Thyroid gland (tissue), 4 donors: Measurements from ENCODE around the gene THSD7B. TPM values are rescaled to one million over a fixed set of nuclear protein-coding genes. Genes with fewer than 3 reads are reported as not detected.

Experiments used
- DNase-seq, 2 donors: peaks; one replicate each; pipeline ENCODE4 v3.0.0-alpha.2; 2019
- H3K27ac ChIP-seq, 3 donors: fragments of 200-600 bp; sonication (generic); 1 replicate in 2 of 3; 2 replicates in 1 of 3; pipeline ENCODE4 v1.5.1; 2016 to 2019; ENCODE audit warnings: mild to moderate bottlenecking in 1 of 3, moderate library complexity in 1 of 3
- H3K27me3 ChIP-seq: fragments of 200-600 bp; sonication (generic); one replicate; pipeline ENCODE4 v1.5.1; 2019
- H3K36me3 ChIP-seq, 2 donors: fragments of 200-600 bp; sonication (generic); one replicate each; pipeline ENCODE4 v1.5.1; 2016 to 2019
- H3K4me1 ChIP-seq, 2 donors: fragments of 200-600 bp; sonication (generic); one replicate each; pipeline ENCODE4 v1.5.1; 2017 to 2019
- H3K4me3 ChIP-seq, 3 donors: fragments of 200-600 bp; sonication (generic); replicated peaks in 1 of 3; 1 replicate in 2 of 3; 2 replicates in 1 of 3; pipeline ENCODE4 v1.5.1; 2016; ENCODE audit warnings: mild to moderate bottlenecking in 1 of 3
- H3K9me3 ChIP-seq: fragments of 200-600 bp; sonication (generic); one replicate; pipeline ENCODE4 v1.5.1; 2017
- POLR2A ChIP-seq, 2 donors: fragments of 450-650 bp; IDR thresholded peaks; one replicate each; pipeline ENCODE4 v1.6.1; 2017; ENCODE audit warnings: antibody characterized with exemption in 2 of 2, mild to moderate bottlenecking in 2 of 2, moderate library complexity in 1 of 2
- WGBS, 2 donors: methylation state at CpG; one replicate each; pipeline ENCODE4 v1.1.5; 2017; 5-methylcytosine and 5-hydroxymethylcytosine counted together
- intact Hi-C: fragments of 100-400 bp; cut with DNase I; formaldehyde crosslinking; loops from one replicate; pipeline ENCODE4 v1.15.1; 2023
- total RNA-seq, 4 donors: library from RNA; depleted of rRNA; stranded (reverse); fragments of >200 nt; gene quantifications; one replicate each; pipeline ENCODE4 v1.2.3, GENCODE V29; 2016
- TF ChIP-seq, protein P1 (sequence below), 6 experiments: fragments of 200-600 bp in 3 of 6; fragments of 450-650 bp in 3 of 6; sonication (generic) in 3 of 6; IDR thresholded peaks; one replicate each; pipeline ENCODE4 v1.5.1; 2016 to 2019; ENCODE audit warnings: antibody characterized with exemption in 6 of 6, mild to moderate bottlenecking in 2 of 6, inconsistent platforms in 1 of 6, moderate library complexity in 1 of 6

The THSD7B gene
- total RNA-seq, 4 donors from 2014 or later, result 0.29 to 1.2 (median 0.92) TPM

DNA sequence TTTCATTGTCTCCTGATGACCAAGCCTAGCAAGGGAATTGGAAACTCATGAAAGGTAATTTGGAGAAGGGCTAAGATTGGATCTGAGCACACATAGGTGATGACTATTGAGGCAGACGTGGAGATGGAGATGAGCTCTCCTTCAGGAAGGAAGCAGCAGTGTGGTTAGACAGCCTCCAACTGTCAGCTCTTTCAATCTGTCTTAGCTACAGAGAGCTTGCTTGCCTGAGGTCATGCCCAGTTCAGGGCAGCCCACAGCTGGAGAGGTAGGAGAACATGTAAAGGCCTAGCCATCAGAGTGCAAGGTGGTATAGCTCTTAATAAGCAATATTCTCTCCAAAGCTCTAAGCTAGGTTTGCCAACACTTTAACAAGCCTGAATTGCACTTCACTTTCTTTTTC lies 79.2 kb downstream of the THSD7B start:
- Histone ChIP-seq H3K36me3 (no peaks in the 10 kb centered on the region), H3K9me3 (no peaks in the 10 kb centered on the region), H3K27ac (no peak overlapping the region), H3K4me1 (no peaks in the 10 kb centered on the region), H3K27me3 (no peaks in the 10 kb centered on the region), H3K4me3 (no peak overlapping the region)
- WGBS, 2 donors, result 79 to 80% methylated on average over 1 of the region's 1 CpG
- DNase-seq, result no peak
- intact Hi-C loops, result no loop called here
- TF ChIP-seq, protein P1, sequence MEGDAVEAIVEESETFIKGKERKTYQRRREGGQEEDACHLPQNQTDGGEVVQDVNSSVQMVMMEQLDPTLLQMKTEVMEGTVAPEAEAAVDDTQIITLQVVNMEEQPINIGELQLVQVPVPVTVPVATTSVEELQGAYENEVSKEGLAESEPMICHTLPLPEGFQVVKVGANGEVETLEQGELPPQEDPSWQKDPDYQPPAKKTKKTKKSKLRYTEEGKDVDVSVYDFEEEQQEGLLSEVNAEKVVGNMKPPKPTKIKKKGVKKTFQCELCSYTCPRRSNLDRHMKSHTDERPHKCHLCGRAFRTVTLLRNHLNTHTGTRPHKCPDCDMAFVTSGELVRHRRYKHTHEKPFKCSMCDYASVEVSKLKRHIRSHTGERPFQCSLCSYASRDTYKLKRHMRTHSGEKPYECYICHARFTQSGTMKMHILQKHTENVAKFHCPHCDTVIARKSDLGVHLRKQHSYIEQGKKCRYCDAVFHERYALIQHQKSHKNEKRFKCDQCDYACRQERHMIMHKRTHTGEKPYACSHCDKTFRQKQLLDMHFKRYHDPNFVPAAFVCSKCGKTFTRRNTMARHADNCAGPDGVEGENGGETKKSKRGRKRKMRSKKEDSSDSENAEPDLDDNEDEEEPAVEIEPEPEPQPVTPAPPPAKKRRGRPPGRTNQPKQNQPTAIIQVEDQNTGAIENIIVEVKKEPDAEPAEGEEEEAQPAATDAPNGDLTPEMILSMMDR (IDR thresholded peaks at IDR 0.05), result no peak
- TF ChIP-seq POLR2A (IDR thresholded peaks at IDR 0.05), result no peak

DNA sequence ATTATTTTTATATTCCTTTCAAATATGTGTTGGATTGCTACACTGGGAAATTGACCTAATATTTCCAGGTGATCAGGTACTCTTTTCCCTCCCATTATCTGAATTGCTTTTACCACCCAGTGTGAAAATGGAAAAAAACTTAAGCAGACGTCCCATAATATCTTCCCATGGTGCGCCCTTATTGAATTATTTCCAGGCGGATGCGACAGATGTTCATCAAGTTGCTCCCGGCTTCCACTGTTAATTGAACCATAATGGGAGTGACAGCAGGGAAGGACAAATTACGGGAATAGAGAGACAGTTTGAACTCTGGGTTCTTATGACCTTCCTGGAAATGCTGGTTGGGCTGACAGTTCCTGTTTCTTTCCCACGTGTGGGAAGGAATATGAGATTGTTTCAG lies 93.3 kb downstream of the THSD7B start:
- H3K4me3 ChIP-seq, result no peak overlapping the region
- no peaks in the 10 kb centered on the region for H3K9me3 ChIP-seq
- H3K36me3 ChIP-seq, result no peaks in the 10 kb centered on the region
- TF ChIP-seq, protein P1 (IDR thresholded peaks at IDR 0.05), result no peak
- no peak for TF ChIP-seq POLR2A (IDR thresholded peaks at IDR 0.05)
- no peaks in the 10 kb centered on the region for H3K4me1 ChIP-seq
- no peak overlapping the region for H3K27ac ChIP-seq
- DNase-seq, result no peak
- H3K27me3 ChIP-seq, result no peaks in the 10 kb centered on the region
- WGBS, 2 donors, result 55 to 67% methylated on average over 7 of the region's 7 CpGs
- intact Hi-C loops, result no loop called here

DNA sequence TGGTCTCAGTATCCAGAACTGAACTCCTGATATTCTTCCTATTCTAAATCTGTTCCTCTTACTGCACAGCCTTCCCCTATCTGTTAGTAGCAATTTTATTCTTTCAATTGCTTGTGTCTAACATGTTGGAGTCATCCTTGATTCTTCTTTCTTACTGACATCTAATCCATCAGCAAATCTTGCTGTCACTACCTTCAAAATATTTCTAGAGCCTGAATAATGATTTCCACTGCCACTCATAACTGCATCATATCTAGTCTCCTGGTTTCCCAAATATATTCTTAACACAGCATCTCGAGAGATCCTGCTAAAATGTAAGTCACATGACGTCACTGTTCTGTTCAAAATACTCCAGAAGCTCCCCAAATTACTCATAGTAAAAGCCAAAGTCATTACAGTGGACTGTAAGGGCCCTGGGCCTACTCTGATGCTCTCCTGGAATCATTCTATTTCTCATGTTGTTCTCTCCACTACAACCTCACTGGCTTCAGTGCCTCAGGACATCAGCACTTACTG lies 95.2 kb downstream of the THSD7B start:
- H3K9me3 ChIP-seq, result no peaks in the 10 kb centered on the region
- TF ChIP-seq, protein P1 (IDR thresholded peaks at IDR 0.05), result no peak
- no peak for TF ChIP-seq POLR2A (IDR thresholded peaks at IDR 0.05)
- WGBS, 2 donors, result 86 to 90% methylated on average over 2 of the region's 2 CpGs
- no peaks in the 10 kb centered on the region for H3K27me3 ChIP-seq
- DNase-seq, result no peak
- no peak overlapping the region for H3K27ac ChIP-seq
- intact Hi-C loops, result no loop called here
- H3K4me3 ChIP-seq, result no peak overlapping the region
- H3K36me3 ChIP-seq, result no peaks in the 10 kb centered on the region
- no peaks in the 10 kb centered on the region for H3K4me1 ChIP-seq

DNA sequence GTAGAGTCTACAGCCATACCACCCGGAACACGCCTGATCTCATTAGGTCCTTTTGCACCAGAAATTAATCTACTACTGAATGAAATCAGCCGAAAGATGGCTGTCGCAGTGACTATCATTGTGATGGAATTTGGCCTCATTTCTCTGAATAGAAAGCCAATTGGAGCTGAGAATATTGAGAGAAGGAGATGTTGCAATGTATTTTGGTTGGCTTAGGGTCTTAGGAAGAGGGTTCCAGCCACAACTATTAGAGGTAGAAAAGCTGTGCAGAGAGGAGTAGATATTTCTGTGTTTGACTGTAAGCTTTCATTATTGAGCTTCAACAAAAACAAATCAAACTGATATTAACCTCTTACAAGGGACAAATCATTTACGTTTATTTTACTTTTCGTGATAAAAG lies 98.1 kb downstream of the THSD7B start:
- DNase-seq, result no peak
- no peaks in the 10 kb centered on the region for H3K27me3 ChIP-seq
- WGBS, 2 donors, result 49% methylated on average over 6 of the region's 6 CpGs
- no peaks in the 10 kb centered on the region for H3K4me1 ChIP-seq
- no peaks in the 10 kb centered on the region for H3K36me3 ChIP-seq
- H3K9me3 ChIP-seq, result no peaks in the 10 kb centered on the region
- peak overlapping the region in 1 of 3 donors; percentile 32 for H3K27ac ChIP-seq
- no peak for TF ChIP-seq POLR2A (IDR thresholded peaks at IDR 0.05)
- TF ChIP-seq, protein P1 (IDR thresholded peaks at IDR 0.05), result no peak
- intact Hi-C loops, result no loop called here
- no peak overlapping the region for H3K4me3 ChIP-seq

DNA sequence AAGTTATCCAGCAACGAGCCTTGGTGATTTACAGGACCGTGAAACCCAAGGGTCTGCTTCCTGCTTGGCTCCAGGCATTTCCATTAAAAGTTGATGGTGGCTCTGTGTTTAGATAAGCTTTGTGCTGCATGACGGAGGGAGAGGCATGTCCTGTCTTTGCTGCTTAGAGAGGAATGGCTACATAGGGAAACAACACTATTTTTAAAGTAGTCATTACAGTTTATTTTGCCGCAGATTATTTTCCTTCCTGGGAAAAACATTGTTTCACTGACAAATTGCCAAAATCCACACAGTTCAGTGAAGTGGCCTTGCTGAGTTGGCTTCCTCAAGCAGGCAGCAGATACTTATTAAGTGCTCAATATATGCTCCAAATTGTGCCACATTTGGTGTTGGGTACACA lies 98.5 kb downstream of the THSD7B start:
- Histone ChIP-seq H3K4me3 (no peak overlapping the region), H3K9me3 (no peaks in the 10 kb centered on the region), H3K36me3 (no peaks in the 10 kb centered on the region), H3K27ac (peak overlapping the region in 1 of 3 donors; percentile 32), H3K27me3 (no peaks in the 10 kb centered on the region), H3K4me1 (no peaks in the 10 kb centered on the region)
- no peak for DNase-seq
- intact Hi-C loops, result no loop called here
- TF ChIP-seq POLR2A (IDR thresholded peaks at IDR 0.05), result no peak
- TF ChIP-seq, protein P1 (IDR thresholded peaks at IDR 0.05), result no peak
- WGBS, 2 donors, result 1 to 6% methylated on average over 4 of the region's 4 CpGs
